GM19035 (cell line): Measurements from ENCODE around the gene FOXR1.
A peak's percentile ranks its signal among the peaks of the same experiment; 100 is the strongest.
"Not testable (repeated sequence)": the region's sequence is repeated elsewhere in the genome, so short reads cannot be mapped to it uniquely, and the experiment has no call there.

ENCODE experiments used
- ATAC-seq: cut with Tn5 transposase; IDR thresholded peaks from one replicate; pipeline ENCODE4 v1.9.1; 2021; ENCODE audit not compliant: unreplicated experiment

Gene FOXR1

GRCh38 chr11:118939953-118940598, 31.5 kb upstream of the FOXR1 start:
- no peak for ATAC-seq

GRCh38 chr11:118947091-118947490, 24.5 kb upstream of the FOXR1 start:
- ATAC-seq, result no peak

GRCh38 chr11:118948000-118948399, 23.6 kb upstream of the FOXR1 start:
- no peak for ATAC-seq

- no peak for ATAC-seq
Measured at GRCh38 chr11:118953265-118953664, 18.3 kb upstream of the FOXR1 start.

DNA sequence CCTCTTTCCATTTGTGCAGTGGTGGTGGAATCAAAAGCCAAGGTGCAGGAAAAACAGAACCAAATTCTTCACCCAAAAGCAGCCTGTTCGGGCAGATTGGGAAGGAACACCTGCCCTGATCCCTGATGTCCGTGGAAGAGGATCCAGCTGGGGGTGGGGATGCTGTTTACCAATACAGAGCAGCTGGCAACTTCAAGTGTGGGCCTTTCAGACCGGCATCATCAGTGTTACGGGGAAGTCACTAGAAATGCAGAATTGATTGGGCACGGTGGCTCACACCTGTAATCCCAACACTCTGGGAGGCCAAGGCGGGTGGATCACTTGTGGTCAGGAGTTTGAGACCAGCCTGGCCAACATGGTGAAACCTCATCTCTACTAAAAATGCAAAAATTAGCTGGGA, 17.6 kb upstream of the FOXR1 start:
- ATAC-seq, result not testable (repeated sequence)

DNA sequence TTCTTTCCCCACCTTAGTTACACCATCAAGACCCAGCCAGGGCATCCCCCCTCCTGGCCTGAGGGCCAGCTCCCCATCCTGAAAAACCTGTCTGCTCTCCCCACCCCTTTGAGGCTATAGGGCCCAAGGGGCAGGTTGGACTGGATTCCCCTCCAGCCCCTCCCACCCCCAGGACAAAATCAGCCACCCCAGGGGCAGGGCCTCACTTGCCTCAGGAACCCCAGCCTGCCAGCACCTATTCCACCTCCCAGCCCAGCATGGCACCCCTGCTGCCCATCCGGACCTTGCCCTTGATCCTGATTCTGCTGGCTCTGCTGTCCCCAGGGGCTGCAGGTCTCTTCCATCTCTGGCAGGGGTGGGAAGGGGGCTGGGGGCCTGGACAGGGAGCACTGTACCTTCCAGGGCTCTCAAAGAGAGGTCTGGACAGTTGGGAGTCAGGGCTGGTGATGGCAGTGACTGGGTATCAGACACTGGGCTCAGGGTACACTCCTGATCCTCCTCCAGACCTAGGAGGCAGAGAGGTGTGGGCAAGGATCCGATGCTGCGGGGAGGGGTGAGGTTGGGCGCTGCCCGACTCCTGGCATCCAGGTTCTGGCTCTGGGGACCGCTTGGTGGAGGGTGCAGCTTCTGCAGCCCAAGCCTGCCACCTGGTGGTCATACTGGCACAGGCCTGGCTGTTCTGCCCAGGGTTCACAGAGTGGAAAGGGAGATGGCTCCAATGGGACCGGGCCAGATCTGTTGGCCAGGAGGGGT, 15.3 kb upstream of the FOXR1 start, which contains the start of gene UPK2:
Gene UPK2 (plus strand): TSS at position 205 of the 753 bp plus-strand sequence. CDS start 53 bp downstream, at position 258.
- ATAC-seq, result peak; percentile 78

DNA sequence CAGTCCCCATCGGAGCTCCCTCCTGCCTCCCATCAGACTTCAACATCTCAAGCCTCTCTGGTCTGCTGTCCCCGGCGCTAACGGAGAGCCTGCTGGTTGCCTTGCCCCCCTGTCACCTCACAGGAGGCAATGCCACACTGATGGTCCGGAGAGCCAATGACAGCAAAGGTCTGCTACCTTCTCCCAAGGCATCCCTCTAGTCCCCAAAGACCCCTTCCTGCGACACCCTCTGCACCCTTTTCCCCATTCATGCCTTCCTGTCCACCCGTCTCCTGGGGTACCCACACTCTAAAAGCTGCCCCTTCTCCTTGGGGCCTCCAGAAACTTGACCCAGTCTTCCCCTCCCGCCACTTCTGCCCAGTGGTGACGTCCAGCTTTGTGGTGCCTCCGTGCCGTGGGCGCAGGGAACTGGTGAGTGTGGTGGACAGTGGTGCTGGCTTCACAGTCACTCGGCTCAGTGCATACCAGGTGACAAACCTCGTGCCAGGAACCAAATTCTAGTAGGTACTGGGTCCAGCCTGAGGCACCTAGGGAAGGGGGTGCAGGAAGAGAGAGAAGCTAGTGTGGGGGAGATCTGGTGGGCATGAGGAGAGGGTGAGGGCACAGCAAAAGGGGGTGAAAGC, 14.6 kb upstream of the FOXR1 start:
- no peak for ATAC-seq

GRCh38 chr11:118957549-118957948, 14.0 kb upstream of the FOXR1 start:
- no peak for ATAC-seq

GRCh38 chr11:118957968-118958367, 13.6 kb upstream of the FOXR1 start:
- no peak for ATAC-seq

DNA sequence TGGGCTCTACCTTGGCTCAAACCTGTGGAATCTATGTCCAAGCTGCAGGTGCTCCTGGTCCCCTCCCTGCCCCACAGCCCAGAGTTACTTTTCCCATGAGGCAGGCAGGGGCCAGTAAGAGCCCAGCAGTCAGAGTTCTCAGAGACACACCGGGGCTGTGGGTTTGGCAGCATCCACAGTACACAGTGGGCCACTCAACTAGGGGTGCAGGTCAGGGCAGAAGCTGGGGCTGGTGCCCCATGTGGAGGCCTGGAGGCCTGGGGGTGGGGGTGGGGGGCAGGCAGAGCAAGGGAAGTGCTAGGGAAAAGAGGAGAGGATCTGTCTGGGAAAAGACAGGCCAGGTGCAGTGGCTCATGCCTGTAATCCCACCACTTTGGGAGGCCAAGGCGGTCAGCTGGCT, 13.0 kb upstream of the FOXR1 start:
- ATAC-seq, result no peak

- no peak for ATAC-seq
Measured at GRCh38 chr11:118961189-118961588, 10.4 kb upstream of the FOXR1 start.

DNA sequence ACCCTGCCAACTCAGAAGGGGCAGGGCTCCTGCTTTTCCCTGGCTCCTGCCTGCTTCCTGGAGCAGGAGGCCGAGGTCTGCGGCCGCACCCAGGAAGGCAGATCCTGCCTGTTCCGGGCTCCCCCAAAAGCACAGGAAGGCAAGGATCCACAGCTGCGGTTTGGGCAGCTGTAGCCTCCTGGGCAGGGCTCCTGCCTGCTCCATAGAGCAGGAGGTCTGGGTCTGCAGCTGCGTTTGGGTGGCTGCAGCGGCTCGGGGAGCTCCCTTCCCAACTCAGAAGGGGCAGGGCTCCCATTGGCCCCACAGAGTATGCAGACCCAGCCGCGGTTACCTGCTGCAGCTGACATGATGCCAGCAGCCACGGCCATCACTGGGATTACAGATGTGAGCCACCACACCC, 10.0 kb upstream of the FOXR1 start:
- no peak for ATAC-seq

- ATAC-seq, result not testable (repeated sequence)
Measured at GRCh38 chr11:118969508-118969907, 2.1 kb upstream of the FOXR1 start.

DNA sequence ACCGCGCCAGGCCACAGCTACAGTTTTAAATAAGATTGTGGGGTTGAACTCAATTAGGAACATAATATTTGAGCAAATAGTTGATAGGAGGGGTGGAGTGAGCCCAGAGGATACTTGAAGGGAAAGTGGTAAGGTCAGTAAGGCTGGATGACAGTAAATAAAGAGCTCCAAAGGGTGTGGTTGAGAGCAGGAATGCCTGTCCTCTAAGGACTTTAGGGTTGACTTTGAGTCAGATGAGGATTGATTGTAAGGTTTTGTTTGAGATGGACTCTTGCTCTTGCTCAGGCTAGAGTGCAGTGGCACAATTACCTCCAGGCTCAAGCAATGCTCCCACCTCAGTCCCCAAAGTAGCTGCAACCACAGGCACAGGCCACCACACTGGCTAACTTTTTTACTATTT, 2.4 kb downstream of the FOXR1 start:
- no peak for ATAC-seq

DNA sequence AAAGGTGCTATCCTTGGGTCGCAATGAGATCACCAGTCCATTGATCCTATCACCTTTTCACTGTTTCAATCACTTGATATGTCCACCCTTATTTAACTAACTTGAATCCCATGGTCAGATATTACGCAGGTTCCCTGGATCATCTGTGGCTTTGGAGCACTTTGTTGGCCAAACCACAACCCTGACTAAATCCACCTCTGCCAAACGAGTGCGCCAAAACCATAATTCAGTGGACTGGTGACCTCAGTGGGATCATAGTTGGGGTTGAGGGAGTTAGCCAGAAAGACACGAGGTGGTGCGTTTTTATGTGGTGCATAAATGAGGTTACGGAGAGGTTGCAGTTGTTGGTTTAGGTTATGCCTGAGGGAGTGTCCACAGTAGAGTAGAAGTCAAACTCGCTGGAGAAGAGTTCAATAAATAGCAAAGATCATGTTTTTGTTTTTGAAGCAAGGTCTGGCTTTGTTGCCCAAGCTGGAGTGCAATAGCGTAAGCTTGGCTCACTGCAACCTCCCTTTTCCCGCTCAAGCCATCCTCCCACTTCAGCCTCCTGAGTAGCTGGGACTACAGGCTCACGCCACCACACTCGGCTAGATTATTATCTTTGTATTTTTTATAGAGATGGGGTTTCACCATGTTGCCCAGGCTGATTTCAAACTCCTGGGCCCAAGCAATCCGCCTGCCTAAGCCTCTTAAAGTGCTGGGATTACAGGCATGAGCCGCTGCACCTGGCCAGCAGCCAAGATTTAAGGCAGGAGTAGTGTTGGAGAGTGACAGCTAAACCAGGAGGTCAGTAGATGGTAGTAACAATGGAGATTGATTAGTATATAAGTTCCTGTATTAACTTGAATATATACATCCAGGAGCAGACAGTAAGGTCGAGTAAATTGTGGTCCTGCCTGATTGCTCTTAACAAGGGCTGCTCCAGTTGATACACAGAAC, 4.5 kb downstream of the FOXR1 start:
- ATAC-seq, result no peak

DNA sequence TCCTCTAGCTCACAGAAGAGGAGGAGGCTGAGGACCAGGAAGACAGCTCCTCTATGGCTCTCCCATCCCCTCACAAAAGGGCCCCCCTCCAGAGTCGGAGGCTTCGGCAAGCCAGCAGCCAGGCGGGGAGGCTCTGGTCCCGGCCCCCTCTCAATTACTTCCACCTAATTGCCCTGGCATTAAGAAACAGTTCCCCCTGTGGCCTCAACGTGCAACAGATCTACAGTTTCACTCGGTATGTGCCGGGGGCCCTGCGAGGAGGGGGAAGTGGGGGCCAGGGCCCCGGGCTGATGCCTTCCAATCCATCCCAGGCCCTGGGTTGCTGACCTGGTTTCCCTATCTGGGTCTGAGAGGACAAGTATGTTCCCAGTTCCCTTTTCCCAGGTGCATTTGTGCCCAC, 7.9 kb downstream of the FOXR1 start:
- ATAC-seq, result no peak

DNA sequence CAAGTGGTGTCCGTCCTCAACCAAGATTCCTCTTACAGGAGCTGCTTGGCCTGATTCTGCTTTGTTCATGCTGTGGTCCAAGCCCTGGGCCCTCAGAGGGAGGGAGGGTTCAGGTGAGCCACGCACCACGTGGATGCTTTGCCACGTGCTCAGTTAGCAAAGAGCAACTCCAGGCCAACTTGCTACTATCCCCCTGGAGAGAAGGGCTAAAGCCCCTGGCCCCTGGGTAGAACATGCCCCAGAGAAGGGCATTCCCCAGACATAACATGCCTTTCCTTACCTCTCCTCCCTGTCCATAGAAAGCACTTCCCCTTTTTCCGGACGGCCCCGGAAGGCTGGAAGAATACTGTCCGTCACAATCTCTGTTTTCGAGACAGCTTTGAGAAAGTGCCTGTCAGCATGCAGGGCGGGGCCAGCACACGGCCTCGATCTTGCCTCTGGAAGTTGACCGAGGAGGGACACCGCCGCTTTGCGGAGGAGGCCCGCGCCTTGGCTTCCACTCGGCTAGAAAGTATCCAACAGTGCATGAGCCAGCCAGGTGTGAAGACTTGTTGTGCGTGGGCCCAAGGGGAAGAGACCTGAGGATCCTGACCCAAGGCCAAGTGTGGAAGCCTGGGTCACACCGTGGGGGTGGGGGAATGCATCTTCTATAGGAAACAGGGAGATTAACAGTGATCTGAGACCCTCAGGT, 8.8 kb downstream of the FOXR1 start:
- no peak for ATAC-seq

DNA sequence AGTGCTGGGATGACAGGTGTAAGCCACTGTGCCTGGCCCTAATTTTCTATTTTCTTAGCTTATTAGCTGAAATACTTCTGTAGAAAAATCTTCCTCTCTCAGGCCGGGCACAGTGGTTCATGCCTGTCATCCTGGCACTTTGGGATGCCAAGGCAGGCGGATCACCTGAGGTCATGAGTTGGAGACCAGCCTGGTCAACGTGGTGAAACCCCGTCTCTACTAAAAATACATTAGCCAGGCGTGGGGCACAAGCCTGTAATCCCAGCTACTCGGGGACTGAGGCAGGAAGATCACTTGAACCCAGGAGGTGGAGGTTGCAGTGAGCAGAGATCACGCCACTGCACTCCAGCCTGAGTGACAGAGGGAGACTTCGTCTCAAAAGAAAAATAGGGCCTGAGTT, 12.8 kb downstream of the FOXR1 start:
- ATAC-seq, result not testable (repeated sequence)

- no peak for ATAC-seq
Measured at GRCh38 chr11:118984825-118985224, 13.3 kb downstream of the FOXR1 start.

GRCh38 chr11:118988280-118988679, 16.7 kb downstream of the FOXR1 start:
- ATAC-seq, result no peak
